Measurements from ENCODE around the gene ARHGEF6.
A peak's percentile ranks its signal among the peaks of the same experiment; 100 is the strongest.

Gene ARHGEF6

DNA sequence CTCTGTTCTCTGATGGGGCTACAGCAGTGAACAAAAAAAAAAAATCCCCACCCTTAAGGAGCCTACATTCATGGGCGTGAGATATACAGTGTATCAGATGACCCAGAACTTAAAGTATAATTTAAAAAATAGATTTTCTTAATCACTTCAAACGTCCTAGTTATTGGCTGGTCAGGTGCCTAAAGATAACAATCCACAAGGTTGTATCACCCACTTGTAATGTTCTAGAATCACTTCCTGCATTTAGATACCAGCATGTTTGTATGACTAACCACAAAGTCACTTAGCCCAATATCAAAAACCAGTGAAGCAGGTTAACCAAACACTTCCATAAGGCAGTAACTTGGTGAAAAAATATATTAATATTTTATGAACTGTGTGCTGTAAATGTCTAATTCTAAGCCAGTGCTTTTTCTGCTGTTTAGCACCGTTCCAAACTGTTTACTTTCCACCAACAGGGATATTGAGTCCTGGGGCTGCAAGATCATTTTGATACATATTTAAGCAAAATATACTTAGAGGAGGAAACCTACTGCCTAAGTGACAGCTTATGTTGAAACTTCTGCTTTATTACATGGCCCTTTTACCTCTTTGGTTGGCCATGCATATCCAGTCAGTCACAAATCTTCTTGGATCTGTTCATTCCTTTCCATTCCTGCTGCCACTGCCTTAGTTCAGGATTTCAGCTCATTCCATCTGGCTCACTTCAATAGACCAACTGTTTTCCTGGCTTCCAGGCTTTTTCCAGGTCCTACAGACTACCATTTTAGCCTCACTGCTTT lies 89.5 kb downstream of the ARHGEF6 start:
- no peak for DNase-seq

- no peak for DNase-seq
These were observed 91.3 kb downstream of the ARHGEF6 start for GRCh38 chrX:136689436-136689835.

DNA sequence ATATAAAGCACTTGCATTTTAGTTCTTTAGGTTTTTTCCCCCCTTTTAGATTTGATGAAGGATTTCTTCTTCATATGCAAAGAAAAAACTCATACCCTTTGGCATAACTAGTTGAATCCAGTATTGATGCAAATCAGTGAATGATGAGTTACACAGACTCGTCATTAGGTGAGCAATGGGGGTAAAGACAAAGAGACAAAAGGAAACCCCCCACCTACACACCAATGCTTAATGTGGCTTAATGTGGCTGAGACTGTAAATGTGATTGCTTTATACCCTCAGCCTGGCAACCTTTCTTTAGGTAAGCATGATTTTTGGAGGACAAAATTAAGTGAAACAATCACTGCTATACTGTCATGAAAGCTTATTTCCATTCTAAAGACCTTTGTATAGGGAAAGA lies 93.3 kb downstream of the ARHGEF6 start:
- DNase-seq, result peak; percentile 12

DNA sequence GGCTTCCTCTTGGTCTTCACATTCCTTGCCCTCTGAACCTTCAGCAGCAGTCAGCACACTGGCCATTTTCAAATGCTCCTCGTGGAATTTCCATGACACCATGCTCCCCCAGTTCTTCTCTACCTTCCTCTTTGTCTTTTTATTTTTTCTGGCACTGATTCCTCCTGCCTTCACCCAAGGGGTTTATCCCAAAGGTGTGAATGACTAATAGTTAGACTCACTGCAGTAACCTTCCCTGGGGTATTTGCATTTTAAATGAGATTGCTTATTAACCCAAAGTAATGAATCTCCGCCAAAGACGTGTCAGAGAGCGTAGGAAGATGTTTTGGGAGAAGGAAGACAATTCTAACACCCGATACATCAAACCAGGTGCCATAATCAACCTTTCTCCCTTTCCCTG lies 96.6 kb downstream of the ARHGEF6 start:
- no peak for DNase-seq

GRCh38 chrX:136679531-136679930 lies 101.2 kb downstream of the ARHGEF6 start:
- no peak for DNase-seq

GRCh38 chrX:136674270-136674985 lies 106.3 kb downstream of the ARHGEF6 start:
- no peak for DNase-seq

- DNase-seq, result no peak
These were observed 109.6 kb downstream of the ARHGEF6 start for GRCh38 chrX:136671006-136671610.

DNA sequence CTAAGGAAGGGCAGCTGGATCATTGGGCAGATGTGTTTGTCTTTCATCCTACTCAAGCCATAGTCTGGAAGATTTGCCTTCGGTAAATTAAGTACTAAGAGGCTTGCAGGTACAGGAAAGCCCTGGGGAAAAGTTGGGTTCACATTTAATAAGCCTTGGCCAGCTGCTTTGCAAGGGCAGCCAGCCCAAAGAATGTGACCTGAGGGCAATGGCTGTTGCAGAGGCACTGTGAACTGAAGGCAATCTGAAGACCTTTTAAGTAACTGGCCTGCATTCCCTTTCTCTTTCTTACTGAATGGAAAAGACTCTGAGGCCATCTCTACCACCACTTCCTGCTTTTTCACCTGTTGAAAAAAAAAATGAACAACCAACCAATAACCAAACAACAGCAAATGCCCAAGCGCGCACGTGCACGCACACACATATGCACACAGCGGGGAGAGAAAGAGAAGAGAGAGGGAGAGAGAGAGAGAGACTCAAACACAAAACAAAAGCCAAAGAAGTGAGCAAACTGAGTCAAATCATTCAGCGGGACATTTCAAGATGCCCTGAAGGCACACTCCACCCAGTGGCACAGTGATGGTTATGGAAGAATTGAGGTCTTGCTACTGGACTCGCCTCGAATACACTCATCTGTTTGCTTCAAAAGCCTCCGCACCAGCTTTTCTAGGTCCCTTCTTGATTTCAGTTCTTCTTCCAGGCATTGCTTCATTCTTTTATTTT lies 113.1 kb downstream of the ARHGEF6 start:
- DNase-seq, result no peak

GRCh38 chrX:136666088-136666487 lies 114.6 kb downstream of the ARHGEF6 start:
- no peak for DNase-seq

DNA sequence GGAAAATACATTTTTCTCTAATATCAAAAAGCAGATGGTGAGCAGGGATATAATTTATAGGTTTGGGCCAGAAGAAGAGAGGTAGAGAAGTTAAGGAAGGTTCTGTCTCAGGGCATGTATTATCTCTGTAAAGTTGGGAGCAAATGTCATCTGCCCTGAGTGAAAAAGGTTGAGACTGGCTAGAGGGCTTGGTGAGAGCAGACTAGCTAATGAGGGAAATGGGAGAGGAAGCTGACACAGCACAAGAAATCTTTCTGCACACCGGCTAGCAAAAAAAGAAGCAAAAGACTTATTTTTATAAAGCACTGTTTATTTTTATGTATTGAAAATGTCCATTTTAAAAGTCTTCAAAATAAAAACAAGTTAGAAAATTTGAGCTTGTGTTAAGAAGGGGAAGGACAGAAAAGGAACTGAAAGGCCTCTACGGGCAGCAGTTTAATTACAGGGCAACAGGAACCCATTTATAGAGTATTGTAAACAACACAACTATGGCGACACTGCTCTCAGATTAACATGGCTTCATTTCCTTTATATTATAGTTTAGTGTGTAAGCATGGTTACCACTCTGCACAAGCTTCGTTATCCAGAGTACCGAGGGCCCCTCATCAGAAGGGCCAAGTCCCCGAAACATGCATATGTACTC lies 115.4 kb downstream of the ARHGEF6 start:
- DNase-seq, result no peak

- no peak for DNase-seq
These were observed 117.8 kb downstream of the ARHGEF6 start for GRCh38 chrX:136662976-136663375.

GRCh38 chrX:136662104-136662503 lies 118.6 kb downstream of the ARHGEF6 start:
- no peak for DNase-seq

- DNase-seq, result no peak
These were observed 119.8 kb downstream of the ARHGEF6 start for GRCh38 chrX:136660896-136661295.

DNA sequence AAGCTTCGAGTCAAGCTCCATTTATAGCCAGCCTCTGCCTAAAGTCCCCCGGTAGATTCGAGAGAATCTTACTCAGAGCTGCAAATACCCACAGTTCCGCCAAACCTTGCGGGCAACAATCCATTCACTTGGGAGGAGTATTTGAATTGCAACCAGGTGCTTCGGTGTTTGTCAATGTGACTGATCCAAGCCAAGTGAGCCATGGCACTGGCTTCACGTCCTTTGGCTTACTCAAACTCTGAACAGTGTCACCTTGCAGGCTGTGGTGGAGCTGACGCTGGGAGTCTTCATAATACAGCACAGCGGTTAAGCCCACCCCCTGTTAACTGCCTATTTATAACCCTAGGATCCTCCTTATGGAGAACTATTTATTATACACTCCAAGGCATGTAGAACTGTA lies 121.6 kb downstream of the ARHGEF6 start:
- peak; percentile 17 for DNase-seq

DNA sequence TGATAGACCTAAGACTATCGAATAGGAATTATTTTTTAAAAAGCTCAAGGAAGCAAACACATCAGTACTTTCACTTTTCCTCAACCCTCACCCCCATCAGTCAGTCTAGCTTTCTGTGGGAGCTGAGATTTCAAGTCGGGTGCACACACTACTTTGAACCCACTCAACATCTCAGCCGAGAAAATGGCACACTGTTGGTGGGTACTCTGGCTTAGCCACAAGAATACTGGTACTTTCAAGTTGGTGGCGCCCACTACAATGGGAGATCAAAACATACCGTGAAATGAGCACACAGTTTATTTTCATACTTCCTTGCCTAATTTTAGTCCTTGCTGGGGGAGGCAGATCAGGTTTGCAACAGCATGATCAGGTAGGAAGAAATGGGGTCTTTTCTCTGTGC lies 122.6 kb downstream of the ARHGEF6 start:
- peak; percentile 17 for DNase-seq

DNA sequence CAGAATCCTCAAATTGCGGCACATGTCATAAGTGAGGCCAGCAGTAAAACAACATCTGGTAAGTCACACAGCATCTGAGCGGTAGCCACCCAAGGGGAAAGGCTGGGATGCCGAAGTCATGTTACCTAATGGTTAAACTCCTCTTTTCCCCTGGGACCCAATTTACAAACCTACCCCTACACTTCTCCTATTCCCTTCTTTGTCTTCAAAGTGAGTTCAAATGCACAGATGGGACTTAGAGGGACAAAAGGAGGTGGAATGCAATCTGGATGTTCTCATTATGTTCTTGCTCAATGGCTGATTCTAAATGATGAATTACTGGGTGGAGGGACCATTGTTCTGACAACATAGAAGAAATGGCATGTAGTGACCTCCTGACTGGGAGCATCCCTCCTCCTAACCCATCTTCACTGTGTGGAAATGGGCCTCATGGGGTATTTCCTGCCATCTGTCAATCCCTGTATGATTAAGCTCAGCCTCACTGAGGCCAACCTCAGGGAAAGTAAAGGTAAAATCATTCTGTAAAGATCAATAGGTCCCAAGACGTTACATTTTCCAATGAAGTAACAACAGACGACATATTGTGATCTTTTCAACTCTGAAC lies 124.3 kb downstream of the ARHGEF6 start:
- no peak for DNase-seq

- DNase-seq, result peak; percentile 30
These were observed 127.7 kb downstream of the ARHGEF6 start for GRCh38 chrX:136652822-136653723.

DNA sequence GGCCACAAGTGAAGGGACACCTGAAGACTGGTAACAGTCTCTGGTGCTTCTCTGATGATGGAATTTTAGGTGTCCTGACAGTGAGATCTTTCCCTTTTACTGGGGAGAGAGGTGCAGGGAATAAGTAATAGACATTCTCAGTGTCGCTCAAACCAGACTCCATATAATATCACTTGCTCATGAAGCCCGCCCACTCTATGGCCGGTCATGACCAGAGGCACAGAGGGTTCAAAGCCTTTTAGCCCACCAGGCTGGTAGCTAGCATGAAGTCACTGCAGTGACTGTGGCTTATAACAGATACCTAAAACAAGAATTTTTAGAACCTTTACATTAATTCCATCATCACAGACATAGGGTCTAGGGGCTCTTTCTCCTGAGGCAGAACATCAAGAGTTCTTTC lies 129.9 kb downstream of the ARHGEF6 start:
- DNase-seq, result no peak

- DNase-seq, result peak; percentile 21
These were observed 132.9 kb downstream of the ARHGEF6 start, which contains the start of gene CD40LG for GRCh38 chrX:136647677-136648360. Gene CD40LG (plus strand): TSS chrX:136648158. CDS start chrX:136648249, 91 bp downstream.

GRCh38 chrX:136646602-136647239 lies 134.0 kb downstream of the ARHGEF6 start:
- DNase-seq, result peak; percentile 64

All from stimulated activated naive CD4-positive, alpha-beta T cell treated with Interleukin-2 at 50 U/mL for 16 hours (primary cell).